Subcutaneous abdominal adipose tissue (tissue), 5 donors: ENCODE data around the gene NDFIP1.
"Not testable (repeated sequence)": the region's sequence is repeated elsewhere in the genome, so short reads cannot be mapped to it uniquely, and the experiment has no call there.

ENCODE experiments used
- H3K27ac ChIP-seq: one replicate; pipeline ENCODE4 v1.7.0; 2013; ENCODE audit warnings: low read depth, mild to moderate bottlenecking, inconsistent platforms, low read length, moderate library complexity
- H3K27me3 ChIP-seq, 5 donors: one replicate each; pipeline ENCODE4 v1.7.0; 2013; ENCODE audit warnings: low read length in 5 of 5, inconsistent platforms in 1 of 5; ENCODE audit not compliant: control insufficient read depth in 5 of 5, insufficient read depth in 4 of 5
- H3K36me3 ChIP-seq, 5 donors: one replicate each; pipeline ENCODE4 v1.7.0; 2013; ENCODE audit warnings: low read length in 5 of 5; ENCODE audit not compliant: control insufficient read depth in 5 of 5, insufficient read depth in 5 of 5
- H3K4me1 ChIP-seq, 5 donors: one replicate each; pipeline ENCODE4 v1.7.0; 2013; ENCODE audit warnings: low read length in 5 of 5, mild to moderate bottlenecking in 3 of 5, moderate library complexity in 1 of 5; ENCODE audit not compliant: control insufficient read depth in 5 of 5, insufficient read depth in 5 of 5
- H3K4me3 ChIP-seq, 5 donors: one replicate each; pipeline ENCODE4 v1.7.0; 2013; ENCODE audit warnings: low read length in 5 of 5, low read depth in 1 of 5
- H3K9ac ChIP-seq, 5 donors: one replicate each; pipeline ENCODE4 v1.7.0; 2013; ENCODE audit warnings: low read length in 5 of 5, mild to moderate bottlenecking in 4 of 5, moderate library complexity in 3 of 5
- H3K9me3 ChIP-seq, 5 donors: one replicate each; pipeline ENCODE4 v1.7.0; 2013; ENCODE audit warnings: low read length in 5 of 5; ENCODE audit not compliant: control insufficient read depth in 5 of 5
- donor health status: healthy.
- donor health status: healthy.
- donor health status: healthy.
- donor health status: healthy.
- donor health status: healthy.

The NDFIP1 gene

DNA sequence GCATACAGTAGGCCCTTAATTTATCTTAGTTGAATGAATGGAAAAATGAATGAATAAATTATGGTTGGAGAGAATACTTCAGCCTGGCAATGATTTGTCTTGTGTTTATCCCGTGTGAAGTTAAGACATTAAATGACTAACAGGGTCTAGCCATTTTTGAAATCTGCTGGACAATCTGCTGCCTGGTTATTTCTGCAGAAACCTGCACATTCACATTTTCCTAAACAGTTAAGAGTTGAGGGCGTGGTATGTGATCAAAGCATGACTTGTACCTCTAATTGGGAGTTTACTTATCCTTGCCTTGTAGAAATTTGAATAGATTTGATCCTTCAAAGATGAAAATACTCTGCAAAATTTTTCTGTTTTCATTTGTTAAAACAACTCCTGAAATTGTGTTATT is 34.6 kb upstream of the NDFIP1 start:
- H3K4me3 ChIP-seq: no peak overlapping the region
- no peaks in the 10 kb centered on the region for H3K4me1 ChIP-seq
- H3K9me3 ChIP-seq: no peaks in the 10 kb centered on the region
- no peaks in the 10 kb centered on the region for H3K27me3 ChIP-seq
- no peaks in the 10 kb centered on the region for H3K36me3 ChIP-seq
- no peak overlapping the region for H3K27ac ChIP-seq
- no peak overlapping the region for H3K9ac ChIP-seq

DNA sequence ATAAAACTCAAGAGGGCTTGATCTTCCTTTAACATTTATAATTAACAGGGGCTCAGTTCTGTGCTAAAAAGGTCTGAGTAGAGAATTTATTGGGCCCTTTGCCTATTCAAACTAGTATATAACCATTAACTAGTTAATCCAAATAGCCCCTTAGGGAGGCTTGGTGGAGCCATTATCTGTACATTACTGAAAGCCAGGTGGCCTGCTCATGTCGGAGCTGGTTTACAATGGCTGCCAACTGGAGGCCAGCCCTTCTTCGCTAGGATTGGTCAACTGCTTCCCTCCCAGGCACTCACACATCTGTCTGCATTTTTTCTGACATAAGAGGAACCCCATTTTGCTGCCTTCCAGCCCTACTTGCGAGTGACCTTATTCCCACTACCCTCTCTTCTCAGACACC is 30.4 kb upstream of the NDFIP1 start:
- H3K27me3 ChIP-seq: no peaks in the 10 kb centered on the region
- no peaks in the 10 kb centered on the region for H3K4me1 ChIP-seq
- no peak overlapping the region for H3K9ac ChIP-seq
- no peaks in the 10 kb centered on the region for H3K9me3 ChIP-seq
- H3K4me3 ChIP-seq: no peak overlapping the region
- no peak overlapping the region for H3K27ac ChIP-seq
- no peaks in the 10 kb centered on the region for H3K36me3 ChIP-seq

- no peak overlapping the region for H3K9ac ChIP-seq
- H3K36me3 ChIP-seq: no peaks in the 10 kb centered on the region
- H3K27me3 ChIP-seq: no peaks in the 10 kb centered on the region
- no peaks in the 10 kb centered on the region for H3K4me1 ChIP-seq
- H3K27ac ChIP-seq: no peak overlapping the region
- no peak overlapping the region for H3K4me3 ChIP-seq
- H3K9me3 ChIP-seq: no peaks in the 10 kb centered on the region
Measured at GRCh38 chr5:142078706-142079105, 29.9 kb upstream of the NDFIP1 start.

DNA sequence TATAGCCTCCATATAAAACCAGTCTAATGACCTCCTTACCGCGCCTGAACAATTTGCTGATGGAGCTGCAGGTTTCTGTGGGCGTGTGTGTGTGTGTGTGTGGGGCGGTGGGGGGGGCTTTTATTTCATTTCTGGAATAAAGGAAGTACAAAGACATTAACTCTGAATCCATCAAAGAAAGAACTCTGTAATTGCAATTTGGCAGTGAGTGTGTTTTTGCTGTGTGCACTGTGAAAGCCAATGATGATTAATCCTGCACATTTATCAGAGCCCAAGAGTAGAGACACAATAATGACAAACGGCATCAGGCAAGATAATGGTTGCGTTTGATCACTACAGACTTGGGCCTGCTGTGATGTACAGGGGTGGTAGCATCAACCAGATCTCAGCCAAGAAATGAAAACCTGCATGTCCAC is 29.3 kb upstream of the NDFIP1 start:
- Histone ChIP-seq H3K4me3 (no peak overlapping the region), H3K27ac (no peak overlapping the region), H3K4me1 (no peaks in the 10 kb centered on the region), H3K36me3 (no peaks in the 10 kb centered on the region), H3K9me3 (no peaks in the 10 kb centered on the region), H3K27me3 (no peaks in the 10 kb centered on the region), H3K9ac (no peak overlapping the region)

- Histone ChIP-seq H3K9me3 (no peaks in the 10 kb centered on the region), H3K27ac (no peak overlapping the region), H3K36me3 (no peaks in the 10 kb centered on the region), H3K9ac (no peak overlapping the region), H3K27me3 (no peaks in the 10 kb centered on the region), H3K4me3 (no peak overlapping the region), H3K4me1 (no peaks in the 10 kb centered on the region)
Measured at GRCh38 chr5:142080248-142080647, 28.3 kb upstream of the NDFIP1 start.

- no peaks in the 10 kb centered on the region for H3K27me3 ChIP-seq
- H3K27ac ChIP-seq: no peak overlapping the region
- no peaks in the 10 kb centered on the region for H3K9me3 ChIP-seq
- H3K4me1 ChIP-seq: no peaks in the 10 kb centered on the region
- H3K9ac ChIP-seq: no peak overlapping the region
- H3K36me3 ChIP-seq: no peaks in the 10 kb centered on the region
- no peak overlapping the region for H3K4me3 ChIP-seq
Measured at GRCh38 chr5:142082182-142082781, 26.3 kb upstream of the NDFIP1 start.

DNA sequence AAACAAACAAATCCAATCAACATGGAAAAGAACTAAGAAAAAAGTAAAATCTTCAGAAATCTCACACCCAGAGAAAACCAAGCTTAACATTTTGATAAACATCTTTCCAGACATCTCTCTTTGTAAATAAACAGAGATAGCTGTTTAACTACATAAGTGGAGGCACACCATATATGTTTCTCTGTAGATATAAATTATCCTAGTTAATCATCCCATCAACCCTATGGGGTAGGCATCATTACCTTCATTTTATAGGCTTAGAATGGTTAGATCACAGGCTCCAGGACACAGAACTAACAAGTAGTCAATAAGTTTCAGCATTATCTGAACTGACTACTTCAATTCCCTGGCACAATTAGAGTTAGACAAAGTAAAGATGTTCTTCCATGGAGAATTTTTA is 22.4 kb upstream of the NDFIP1 start:
- H3K36me3 ChIP-seq: no peaks in the 10 kb centered on the region
- H3K4me3 ChIP-seq: no peak overlapping the region
- H3K9me3 ChIP-seq: no peaks in the 10 kb centered on the region
- no peak overlapping the region for H3K9ac ChIP-seq
- H3K27ac ChIP-seq: no peak overlapping the region
- H3K4me1 ChIP-seq: no peaks in the 10 kb centered on the region
- no peaks in the 10 kb centered on the region for H3K27me3 ChIP-seq

DNA sequence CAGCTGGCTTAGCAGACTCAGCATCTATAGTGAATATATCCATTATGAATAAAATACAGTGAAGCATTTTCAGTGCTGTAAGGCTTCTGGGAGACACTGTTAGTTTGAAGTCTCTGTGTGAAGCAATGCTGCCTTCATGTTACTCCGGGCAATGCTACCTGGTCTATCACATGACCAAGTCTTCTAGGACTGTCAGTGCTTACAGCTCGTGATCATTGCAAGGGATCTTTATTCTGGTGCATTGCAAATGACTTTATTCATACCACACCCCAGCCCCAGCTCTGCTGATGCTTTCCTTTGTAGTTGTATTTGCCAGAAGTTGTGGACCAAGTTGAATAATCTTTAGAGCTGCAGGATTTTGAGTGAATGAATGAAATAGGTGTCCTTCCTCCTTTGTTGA is 21.9 kb upstream of the NDFIP1 start:
- H3K9ac ChIP-seq: no peak overlapping the region
- no peak overlapping the region for H3K27ac ChIP-seq
- H3K27me3 ChIP-seq: no peaks in the 10 kb centered on the region

GRCh38 chr5:142087920-142088679 is 20.5 kb upstream of the NDFIP1 start:
- Histone ChIP-seq H3K9me3 (no peaks in the 10 kb centered on the region), H3K36me3 (no peaks in the 10 kb centered on the region), H3K27me3 (no peaks in the 10 kb centered on the region), H3K9ac (no peak overlapping the region), H3K4me1 (no peaks in the 10 kb centered on the region), H3K27ac (no peak overlapping the region), H3K4me3 (no peak overlapping the region)

More for the DNA sequence above, 21.9 kb upstream of the NDFIP1 start:
- no peaks in the 10 kb centered on the region for H3K36me3 ChIP-seq
- no peaks in the 10 kb centered on the region for H3K4me1 ChIP-seq
- H3K9me3 ChIP-seq: no peaks in the 10 kb centered on the region
- no peak overlapping the region for H3K4me3 ChIP-seq

DNA sequence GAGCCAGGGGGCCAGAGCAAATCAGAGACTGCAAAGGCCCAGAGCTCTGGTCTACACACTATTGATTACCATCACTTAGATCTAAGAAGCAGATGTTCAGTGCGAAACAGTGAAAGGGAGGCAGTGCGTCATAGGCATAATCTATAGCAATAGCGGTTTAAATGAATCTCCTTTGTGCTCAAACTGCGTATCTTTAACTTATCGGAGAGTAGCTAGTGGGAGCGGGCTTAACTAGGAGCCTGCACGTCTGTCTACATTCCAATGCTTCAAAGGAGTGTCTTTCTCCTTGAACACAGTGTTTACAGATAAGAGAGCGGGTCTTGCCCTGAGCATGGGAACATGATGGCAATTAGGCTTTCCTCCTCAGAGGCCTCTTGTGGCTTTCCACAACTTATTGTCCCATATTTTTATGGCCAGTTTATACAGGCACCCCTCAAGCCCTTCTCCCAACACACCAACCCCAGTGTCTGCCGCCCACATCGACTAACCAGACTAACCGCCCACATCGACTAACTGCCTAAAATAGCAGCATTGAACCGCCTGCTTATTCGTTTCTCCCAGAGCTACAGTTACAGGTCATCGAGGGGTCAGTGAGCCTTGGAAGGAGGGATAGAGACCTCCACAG is 19.6 kb upstream of the NDFIP1 start:
- not testable (repeated sequence) for H3K27ac ChIP-seq, H3K4me3 ChIP-seq, H3K9ac ChIP-seq, H3K4me1 ChIP-seq, H3K36me3 ChIP-seq, H3K27me3 ChIP-seq, H3K9me3 ChIP-seq
